ENCODE data around the gene SUPT3H. TPM values are rescaled to one million over a fixed set of nuclear protein-coding genes. Genes with fewer than 3 reads are reported as not detected.

SUPT3H gene
- polyA plus RNA-seq, 3 donors, result 2.4 to 3.5 (median 2.5) TPM

GRCh38 chr6:45049188-45049843, 328.4 kb downstream of the SUPT3H start:
- no peaks in the 10 kb centered on the region for H4K20me1 ChIP-seq (ENCODE audit: insufficient read depth, low read length)
- peaks cover 0 to 2% (median 0%) of the 10 kb centered on the region in 7 donors for H3K9me3 Mint-ChIP-seq
- peaks cover 9 to 13% of the 10 kb centered on the region in 2 donors for H3K4me1 ChIP-seq (ENCODE audit: control insufficient read depth in 1 of 2, insufficient read depth in 2 of 2, low read length in 2 of 2)
- intact Hi-C loops (cut with micrococcal nuclease), result no loop called here
- H3K27ac ChIP-seq (ENCODE audit: low read depth in 1 of 2, low read length in 2 of 2), result peak overlapping the region in 1 of 2 donors; percentile 53
- H3K27ac Mint-ChIP-seq, result peak overlapping the region; percentile 51 to 83 (median 75)
- peak; percentile 80 to 91 (median 90) for DNase-seq
- no CpG with 5 or more reads among the region's 5 CpGs for WGBS (ENCODE audit: insufficient coverage)
- no peaks in the 10 kb centered on the region for H3K36me3 ChIP-seq (replicated peaks in 1 of 2; ENCODE audit: control insufficient read depth in 1 of 2, insufficient read depth in 2 of 2, low read length in 2 of 2)
- no peak overlapping the region for H3K9ac ChIP-seq (ENCODE audit: insufficient read depth, low read length, poor library complexity, severe bottlenecking)
- no peaks in the 10 kb centered on the region for H3K27me3 ChIP-seq (ENCODE audit: control insufficient read depth in 2 of 2, insufficient read depth in 2 of 2, low read length in 2 of 2)
- H3K4me3 ChIP-seq (replicated peaks in 1 of 3; ENCODE audit: low read depth in 2 of 3, low read length in 3 of 3), result no peak overlapping the region
- peaks cover 0 to 2% (median 0%) of the 10 kb centered on the region in 3 donors for H3K27me3 Mint-ChIP-seq (ENCODE audit: low read depth in 3 of 3)
- no peak overlapping the region for H2AFZ ChIP-seq (ENCODE audit: insufficient read depth, low read depth, low read length, poor library complexity, severe bottlenecking)
- peak overlapping the region; percentile 13 for H3K4me2 ChIP-seq (replicated peaks; ENCODE audit: extremely low read depth, low read length, poor library complexity, severe bottlenecking)
- peaks cover 0 to 3% of the 10 kb centered on the region in 2 donors for H3K36me3 Mint-ChIP-seq
- no peaks in the 10 kb centered on the region for H3K79me2 ChIP-seq (ENCODE audit: insufficient read depth, low read length)
- peaks cover 24% of the 10 kb centered on the region for H3K4me1 Mint-ChIP-seq
- H3K4me3 Mint-ChIP-seq, result no peak overlapping the region
- no peaks in the 10 kb centered on the region for H3K9me3 ChIP-seq (replicated peaks in 1 of 2; ENCODE audit: control insufficient read depth in 1 of 2, insufficient read depth in 1 of 2, low read length in 2 of 2)
- TF ChIP-seq CTCF (IDR thresholded peaks at IDR 0.05), result no peak

GRCh38 chr6:45047573-45047972, 330.2 kb downstream of the SUPT3H start:
- H3K9me3 Mint-ChIP-seq, result peaks cover 0 to 2% (median 0%) of the 10 kb centered on the region in 7 donors
- H3K4me2 ChIP-seq (replicated peaks; ENCODE audit: extremely low read depth, low read length, poor library complexity, severe bottlenecking), result no peak overlapping the region
- H3K4me3 ChIP-seq (replicated peaks in 1 of 3; ENCODE audit: low read depth in 2 of 3, low read length in 3 of 3), result no peak overlapping the region
- H3K27me3 ChIP-seq (ENCODE audit: control insufficient read depth in 2 of 2, insufficient read depth in 2 of 2, low read length in 2 of 2), result no peaks in the 10 kb centered on the region
- intact Hi-C loops (cut with micrococcal nuclease), result no loop called here
- H3K4me1 Mint-ChIP-seq, result peaks cover 24% of the 10 kb centered on the region
- no peaks in the 10 kb centered on the region for H3K36me3 ChIP-seq (replicated peaks in 1 of 2; ENCODE audit: control insufficient read depth in 1 of 2, insufficient read depth in 2 of 2, low read length in 2 of 2)
- no CpG with 5 or more reads among the region's 1 CpG for WGBS (ENCODE audit: insufficient coverage)
- DNase-seq, result no peak
- H4K20me1 ChIP-seq (ENCODE audit: insufficient read depth, low read length), result no peaks in the 10 kb centered on the region
- H3K9me3 ChIP-seq (replicated peaks in 1 of 2; ENCODE audit: control insufficient read depth in 1 of 2, insufficient read depth in 1 of 2, low read length in 2 of 2), result no peaks in the 10 kb centered on the region
- H3K79me2 ChIP-seq (ENCODE audit: insufficient read depth, low read length), result no peaks in the 10 kb centered on the region
- TF ChIP-seq CTCF (IDR thresholded peaks at IDR 0.05), result no peak
- H3K27me3 Mint-ChIP-seq (ENCODE audit: low read depth in 3 of 3), result peaks cover 0 to 2% (median 0%) of the 10 kb centered on the region in 3 donors
- H3K4me1 ChIP-seq (ENCODE audit: control insufficient read depth in 1 of 2, insufficient read depth in 2 of 2, low read length in 2 of 2), result peaks cover 9 to 13% of the 10 kb centered on the region in 2 donors
- H3K9ac ChIP-seq (ENCODE audit: insufficient read depth, low read length, poor library complexity, severe bottlenecking), result no peak overlapping the region
- no peak overlapping the region for H3K27ac Mint-ChIP-seq
- no peak overlapping the region for H3K27ac ChIP-seq (ENCODE audit: low read depth in 1 of 2, low read length in 2 of 2)
- H3K36me3 Mint-ChIP-seq, result peaks cover 0 to 3% of the 10 kb centered on the region in 2 donors
- H3K4me3 Mint-ChIP-seq, result no peak overlapping the region
- H2AFZ ChIP-seq (ENCODE audit: insufficient read depth, low read depth, low read length, poor library complexity, severe bottlenecking), result no peak overlapping the region
